Suprapubic skin (tissue), 4 donors: ENCODE data around the gene LTC4S. TPM values are rescaled to one million over a fixed set of nuclear protein-coding genes. Genes with fewer than 3 reads are reported as not detected.

Source experiments
- DNase-seq, 2 donors: peaks; one replicate each; pipeline ENCODE4 v3.0.0-alpha.2; 2019; ENCODE audit warnings: low spot score in 2 of 2
- H3K27ac ChIP-seq: fragments of 200-600 bp; sonication (generic); one replicate; pipeline ENCODE4 v1.5.1; 2019
- H3K27me3 ChIP-seq: fragments of 200-600 bp; sonication (generic); one replicate; pipeline ENCODE4 v1.5.1; 2019
- H3K36me3 ChIP-seq: fragments of 200-600 bp; sonication (generic); one replicate; pipeline ENCODE4 v1.5.1; 2019
- H3K4me1 ChIP-seq: fragments of 200-600 bp; sonication (generic); one replicate; pipeline ENCODE4 v1.5.1; 2019
- H3K4me3 ChIP-seq: fragments of 200-600 bp; sonication (generic); one replicate; pipeline ENCODE4 v1.5.1; 2019; ENCODE audit warnings: mild to moderate bottlenecking
- H3K9me3 ChIP-seq: fragments of 200-600 bp; sonication (generic); one replicate; pipeline ENCODE4 v1.5.1; 2019
- EP300 ChIP-seq: sonication (generic); formaldehyde crosslinking; IDR thresholded peaks from one replicate; pipeline ENCODE4 v1.6.1; 2017; ENCODE audit warnings: antibody characterized with exemption
- POLR2A ChIP-seq, 2 donors: fragments of 450-650 bp; IDR thresholded peaks; one replicate each; pipeline ENCODE4 v1.6.1; 2017; ENCODE audit warnings: antibody characterized with exemption in 2 of 2, mild to moderate bottlenecking in 2 of 2, moderate library complexity in 2 of 2
- POLR2AphosphoS5 ChIP-seq, 3 donors: sonication (generic); formaldehyde crosslinking; IDR thresholded peaks; one replicate each; pipeline ENCODE4 v1.6.1; 2017; ENCODE audit warnings: antibody characterized with exemption in 3 of 3
- WGBS: methylation state at CpG from one replicate; pipeline ENCODE4 v1.1.5; 2018; 5-methylcytosine and 5-hydroxymethylcytosine counted together
- total RNA-seq, 4 donors: library from RNA; depleted of rRNA; stranded (reverse); fragments of >200 nt; gene quantifications; one replicate each; pipeline ENCODE4 v1.1.0, GENCODE V29; 2016
- TF ChIP-seq, protein P1 (sequence below), 2 donors: fragments of 200-600 bp in 1 of 2; fragments of 450-650 bp in 1 of 2; sonication (generic) in 1 of 2; IDR thresholded peaks; one replicate each; pipeline ENCODE4 v1.5.1; 2016 to 2019; ENCODE audit warnings: antibody characterized with exemption in 2 of 2, mild to moderate bottlenecking in 1 of 2, moderate library complexity in 1 of 2

The LTC4S gene
- total RNA-seq, 4 donors from 2014 or later, result 3.5 to 7.9 (median 4.5) TPM

GRCh38 chr5:179792612-179793467 lies 946 bp upstream of the LTC4S start:
- TF ChIP-seq POLR2A (IDR thresholded peaks at IDR 0.05) (no peak), EP300 (no peak), POLR2AphosphoS5 (IDR thresholded peaks at IDR 0.05) (no peak)
- TF ChIP-seq, protein P1, sequence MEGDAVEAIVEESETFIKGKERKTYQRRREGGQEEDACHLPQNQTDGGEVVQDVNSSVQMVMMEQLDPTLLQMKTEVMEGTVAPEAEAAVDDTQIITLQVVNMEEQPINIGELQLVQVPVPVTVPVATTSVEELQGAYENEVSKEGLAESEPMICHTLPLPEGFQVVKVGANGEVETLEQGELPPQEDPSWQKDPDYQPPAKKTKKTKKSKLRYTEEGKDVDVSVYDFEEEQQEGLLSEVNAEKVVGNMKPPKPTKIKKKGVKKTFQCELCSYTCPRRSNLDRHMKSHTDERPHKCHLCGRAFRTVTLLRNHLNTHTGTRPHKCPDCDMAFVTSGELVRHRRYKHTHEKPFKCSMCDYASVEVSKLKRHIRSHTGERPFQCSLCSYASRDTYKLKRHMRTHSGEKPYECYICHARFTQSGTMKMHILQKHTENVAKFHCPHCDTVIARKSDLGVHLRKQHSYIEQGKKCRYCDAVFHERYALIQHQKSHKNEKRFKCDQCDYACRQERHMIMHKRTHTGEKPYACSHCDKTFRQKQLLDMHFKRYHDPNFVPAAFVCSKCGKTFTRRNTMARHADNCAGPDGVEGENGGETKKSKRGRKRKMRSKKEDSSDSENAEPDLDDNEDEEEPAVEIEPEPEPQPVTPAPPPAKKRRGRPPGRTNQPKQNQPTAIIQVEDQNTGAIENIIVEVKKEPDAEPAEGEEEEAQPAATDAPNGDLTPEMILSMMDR (IDR thresholded peaks at IDR 0.05), result no peak
- H3K4me1 ChIP-seq, result peaks cover 57% of the 10 kb centered on the region
- peak overlapping the region; percentile 48 for H3K27ac ChIP-seq

GRCh38 chr5:179794171-179794570 lies 385 bp downstream of the LTC4S start:
- peaks cover 20% of the 10 kb centered on the region for H3K36me3 ChIP-seq
- no peaks in the 10 kb centered on the region for H3K9me3 ChIP-seq
- peak in 1 of 2 donors; percentile 66 for DNase-seq
- H3K27me3 ChIP-seq, result no peaks in the 10 kb centered on the region
- H3K4me3 ChIP-seq, result peak overlapping the region; percentile 69
- WGBS, result 20% methylated on average over 1 of the region's 3 CpGs
- peak overlapping the region; percentile 44 for H3K27ac ChIP-seq
- TF ChIP-seq POLR2A (IDR thresholded peaks at IDR 0.05) (no peak), EP300 (no peak)
- H3K4me1 ChIP-seq, result peaks cover 57% of the 10 kb centered on the region

More at GRCh38 chr5:179792612-179793467, 946 bp upstream of the LTC4S start:
- H3K4me3 ChIP-seq, result no peak overlapping the region
- no peaks in the 10 kb centered on the region for H3K27me3 ChIP-seq
- peaks cover 6% of the 10 kb centered on the region for H3K36me3 ChIP-seq
- H3K9me3 ChIP-seq, result no peaks in the 10 kb centered on the region
- 80% methylated on average over 1 of the region's 24 CpGs for WGBS
- DNase-seq, result peak in 1 of 2 donors; percentile 70

- Histone ChIP-seq H3K9me3 (no peaks in the 10 kb centered on the region), H3K27me3 (no peaks in the 10 kb centered on the region), H3K36me3 (peaks cover 24% of the 10 kb centered on the region), H3K27ac (no peak overlapping the region), H3K4me3 (peak overlapping the region; percentile 69), H3K4me1 (peaks cover 57% of the 10 kb centered on the region)
- 88% methylated on average over 3 of the region's 3 CpGs for WGBS
- TF ChIP-seq EP300, result no peak
- TF ChIP-seq POLR2AphosphoS5 (IDR thresholded peaks at IDR 0.05), result no peak
- TF ChIP-seq, protein P1 (IDR thresholded peaks at IDR 0.05), result no peak
- no peak for TF ChIP-seq POLR2A (IDR thresholded peaks at IDR 0.05)
- peak; percentile 66 to 76 for DNase-seq
Observed at GRCh38 chr5:179794575-179794974, 789 bp downstream of the LTC4S start.

DNA sequence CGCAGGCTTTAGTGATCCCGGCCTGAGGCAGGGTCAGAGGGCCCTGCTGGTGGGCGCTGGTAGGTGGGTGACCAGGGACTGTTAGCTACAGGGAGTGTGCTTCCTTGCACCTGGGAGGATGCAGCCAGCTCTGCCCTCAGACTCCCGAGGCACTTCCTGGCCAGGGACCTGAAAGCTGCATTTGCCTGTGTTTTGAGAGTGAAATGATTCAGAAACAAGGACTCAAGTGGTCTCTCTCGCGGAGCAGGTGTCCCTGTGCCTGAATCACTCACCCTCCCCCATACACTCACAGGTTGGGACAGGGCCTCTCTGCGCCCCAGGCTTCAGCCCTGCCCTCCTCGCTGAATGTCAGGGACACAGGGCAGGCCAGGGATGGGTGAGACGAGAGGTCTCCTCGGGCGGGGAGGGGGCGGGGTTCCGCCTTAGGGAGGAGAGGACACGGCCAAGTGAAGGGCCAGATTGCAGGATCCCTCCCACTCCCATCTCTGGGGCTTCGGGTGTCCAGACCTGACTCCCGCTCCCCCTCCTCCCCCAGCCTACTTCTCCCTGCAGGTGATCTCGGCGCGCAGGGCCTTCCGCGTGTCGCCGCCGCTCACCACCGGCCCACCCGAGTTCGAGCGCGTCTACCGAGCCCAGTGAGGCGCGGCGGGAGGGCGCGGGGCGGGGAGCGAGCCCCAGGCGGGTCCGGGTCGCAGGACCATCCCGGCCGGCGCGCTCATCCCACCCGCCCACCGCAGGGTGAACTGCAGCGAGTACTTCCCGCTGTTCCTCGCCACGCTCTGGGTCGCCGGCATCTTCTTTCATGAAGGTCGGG lies 1.5 kb downstream of the LTC4S start:
- peaks cover 57% of the 10 kb centered on the region for H3K4me1 ChIP-seq
- H3K27me3 ChIP-seq, result no peaks in the 10 kb centered on the region
- whole genome bisulfite sequencing, result 37% methylated on average over 8 of the region's 53 CpGs
- H3K36me3 ChIP-seq, result peaks cover 31% of the 10 kb centered on the region
- peak overlapping the region; percentile 69 for H3K4me3 ChIP-seq
- TF ChIP-seq, protein P1 (IDR thresholded peaks at IDR 0.05), result no peak
- TF ChIP-seq POLR2A (IDR thresholded peaks at IDR 0.05) (no peak), EP300 (no peak)
- no peaks in the 10 kb centered on the region for H3K9me3 ChIP-seq
- DNase-seq, result peak; percentile 76 to 77
- peak overlapping the region; percentile 84 for H3K27ac ChIP-seq

DNA sequence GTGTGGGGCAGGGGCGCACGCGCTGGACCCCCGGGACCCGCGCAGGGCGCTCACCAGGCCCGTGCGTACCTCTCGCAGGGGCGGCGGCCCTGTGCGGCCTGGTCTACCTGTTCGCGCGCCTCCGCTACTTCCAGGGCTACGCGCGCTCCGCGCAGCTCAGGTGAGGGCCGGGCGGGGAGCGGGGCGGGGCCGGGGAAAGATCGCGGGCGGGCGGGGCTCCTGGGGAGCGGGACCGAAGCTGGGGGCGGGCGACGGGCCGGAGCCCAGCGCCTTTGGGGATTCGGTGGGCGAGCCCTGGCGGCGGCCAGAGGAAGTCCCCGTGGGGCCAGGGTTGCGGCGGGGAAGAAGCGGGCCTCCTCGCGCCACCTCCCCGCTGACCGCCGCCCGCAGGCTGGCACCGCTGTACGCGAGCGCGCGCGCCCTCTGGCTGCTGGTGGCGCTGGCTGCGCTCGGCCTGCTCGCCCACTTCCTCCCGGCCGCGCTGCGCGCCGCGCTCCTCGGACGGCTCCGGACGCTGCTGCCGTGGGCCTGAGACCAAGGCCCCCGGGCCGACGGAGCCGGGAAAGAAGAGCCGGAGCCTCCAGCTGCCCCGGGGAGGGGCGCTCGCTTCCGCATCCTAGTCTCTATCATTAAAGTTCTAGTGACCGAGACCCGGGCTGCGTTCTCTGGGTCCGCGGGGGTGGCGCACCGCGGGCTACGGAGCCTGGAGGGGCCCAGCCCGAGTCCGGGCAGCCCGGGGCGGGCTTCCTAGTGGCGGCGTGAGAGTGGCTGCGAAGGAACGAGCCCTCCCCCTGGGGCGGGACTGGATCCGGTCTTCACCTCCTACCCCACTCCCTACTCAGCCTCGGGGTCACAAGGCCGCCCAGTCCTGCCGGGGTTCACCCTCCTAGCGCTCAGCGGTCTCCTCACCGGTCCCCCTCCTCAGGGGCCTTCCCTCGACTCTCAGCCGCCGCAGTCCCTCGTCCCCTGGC lies 2.4 kb downstream of the LTC4S start:
- peak overlapping the region; percentile 84 for H3K27ac ChIP-seq
- WGBS, result 40% methylated on average over 4 of the region's 113 CpGs

More for the DNA sequence above, 2.4 kb downstream of the LTC4S start:
- Histone ChIP-seq H3K9me3 (no peaks in the 10 kb centered on the region), H3K4me1 (peaks cover 57% of the 10 kb centered on the region), H3K27me3 (no peaks in the 10 kb centered on the region), H3K36me3 (peaks cover 39% of the 10 kb centered on the region), H3K4me3 (peak overlapping the region; percentile 69)
- DNase-seq, result peak; percentile 88
- TF ChIP-seq, protein P1 (IDR thresholded peaks at IDR 0.05), result peak; percentile 55 to 97
- TF ChIP-seq POLR2AphosphoS5 (IDR thresholded peaks at IDR 0.05), result no peak
